Trophoblast cell (in vitro differentiated cells and primary cell): ENCODE results near the gene NCR2.

ENCODE experiments used
- DNase-seq, 2 donors: peaks; one replicate each; pipeline ENCODE4 v3.0.0-alpha.2; 2016
- H2AFZ ChIP-seq: 2 replicates; pipeline ENCODE4 v1.6.1; 2013; ENCODE audit warnings: low read length, moderate library complexity, mild to moderate bottlenecking; ENCODE audit not compliant: insufficient read depth, poor library complexity
- H2AK5ac ChIP-seq: 2 replicates; pipeline ENCODE4 v1.6.1; 2013; ENCODE audit warnings: mild to moderate bottlenecking, low read length
- H2BK120ac ChIP-seq: 2 replicates; pipeline ENCODE4 v1.6.1; 2013; ENCODE audit warnings: low read length, mild to moderate bottlenecking, moderate library complexity; ENCODE audit not compliant: insufficient read depth, poor library complexity
- H2BK12ac ChIP-seq: 2 replicates; pipeline ENCODE4 v1.6.1; 2013; ENCODE audit warnings: mild to moderate bottlenecking, low read length, moderate library complexity
- H2BK5ac ChIP-seq: 2 replicates; pipeline ENCODE4 v1.6.1; 2013; ENCODE audit warnings: low read length, low read depth, moderate library complexity, mild to moderate bottlenecking; ENCODE audit not compliant: poor library complexity
- H3K14ac ChIP-seq: 2 replicates; pipeline ENCODE4 v1.6.1; 2013; ENCODE audit warnings: mild to moderate bottlenecking, low read length
- H3K18ac ChIP-seq: 2 replicates; pipeline ENCODE4 v1.6.1; 2013; ENCODE audit warnings: mild to moderate bottlenecking, low read length
- H3K23ac ChIP-seq: 2 replicates; pipeline ENCODE4 v1.6.1; 2013; ENCODE audit warnings: low read length
- H3K27ac ChIP-seq: 2 replicates; pipeline ENCODE4 v1.5.1; 2013; ENCODE audit warnings: low read depth, mild to moderate bottlenecking, inconsistent platforms, low read length, moderate library complexity
- H3K27me3 ChIP-seq: 2 replicates; pipeline ENCODE4 v1.6.1; 2013; ENCODE audit warnings: inconsistent platforms, mild to moderate bottlenecking, low read length, moderate library complexity; ENCODE audit not compliant: insufficient read depth
- H3K36me3 ChIP-seq, 2 experiments: 1 replicate in 1 of 2; 2 replicates in 1 of 2; pipeline ENCODE4 v1.6.1; 2013; ENCODE audit warnings: low read length in 2 of 2, mild to moderate bottlenecking in 2 of 2, moderate library complexity in 1 of 2; ENCODE audit not compliant: insufficient read depth in 2 of 2, control insufficient read depth in 1 of 2
- H3K4ac ChIP-seq: 2 replicates; pipeline ENCODE4 v1.6.1; 2013; ENCODE audit warnings: low read depth, mild to moderate bottlenecking, low read length, moderate library complexity
- H3K4me1 ChIP-seq, 2 experiments: 1 replicate in 1 of 2; 2 replicates in 1 of 2; pipeline ENCODE4 v1.6.1; 2013; ENCODE audit warnings: low read length in 2 of 2, mild to moderate bottlenecking in 2 of 2, moderate library complexity in 1 of 2; ENCODE audit not compliant: insufficient read depth in 2 of 2, control insufficient read depth in 1 of 2
- H3K4me2 ChIP-seq: 2 replicates; pipeline ENCODE4 v1.6.1; 2013; ENCODE audit warnings: inconsistent platforms, mild to moderate bottlenecking, low read length, moderate library complexity
- H3K4me3 ChIP-seq: 2 replicates; pipeline ENCODE4 v1.5.1; 2013; ENCODE audit warnings: mild to moderate bottlenecking, low read depth, low read length, inconsistent platforms
- H3K79me1 ChIP-seq: one replicate; pipeline ENCODE4 v1.6.1; 2013; ENCODE audit warnings: low read length
- H3K79me2 ChIP-seq: 2 replicates; pipeline ENCODE4 v1.6.1; 2013; ENCODE audit warnings: low read length, mild to moderate bottlenecking; ENCODE audit not compliant: control insufficient read depth, insufficient read depth, poor library complexity
- H3K9ac ChIP-seq: 2 replicates; pipeline ENCODE4 v1.6.1; 2013; ENCODE audit warnings: mild to moderate bottlenecking, low read length
- H3K9me3 ChIP-seq: 2 replicates; pipeline ENCODE4 v1.6.1; 2013; ENCODE audit warnings: low read depth, mild to moderate bottlenecking, control low read depth, inconsistent platforms, low read length; ENCODE audit not compliant: insufficient read depth
- H4K12ac ChIP-seq: 2 replicates; pipeline ENCODE4 v1.6.1; 2013; ENCODE audit warnings: low read depth, mild to moderate bottlenecking, low read length, moderate library complexity
- H4K8ac ChIP-seq: 2 replicates; pipeline ENCODE4 v1.6.1; 2013; ENCODE audit warnings: low read depth, mild to moderate bottlenecking, low read length, moderate library complexity
- H4K91ac ChIP-seq: one replicate; pipeline ENCODE4 v1.6.1; 2013; ENCODE audit warnings: low read depth, mild to moderate bottlenecking, low read length, moderate library complexity
- WGBS: extraction: QIAGEN DNeasy Blood & Tissue Kit; methylation state at CpG from one replicate; pipeline ENCODE4 v1.1.7; 2013; ENCODE audit warnings: missing lambda C conversion rate; ENCODE audit not compliant: insufficient read length, insufficient coverage; ENCODE audit errors: extremely low coverage; 5-methylcytosine and 5-hydroxymethylcytosine counted together

Gene NCR2

DNA sequence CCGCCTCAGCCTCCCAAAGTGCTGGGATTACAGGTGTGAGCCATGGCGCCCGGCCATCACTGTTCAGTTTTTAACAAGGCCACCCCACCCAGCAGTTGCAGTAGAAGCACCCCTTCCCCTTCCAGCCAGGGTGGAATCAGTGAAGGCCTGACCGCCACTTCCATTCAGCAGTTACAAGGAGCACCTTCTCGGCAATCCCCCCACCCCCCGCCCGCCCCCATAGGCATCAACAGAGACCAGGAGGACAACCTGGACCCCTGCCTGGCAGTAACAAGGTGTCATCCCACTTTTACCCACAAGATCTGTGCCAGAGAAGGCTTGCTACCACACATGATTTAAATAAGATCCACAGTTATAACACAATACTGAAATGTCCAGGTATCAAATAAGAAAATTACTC lies 23.1 kb downstream of the NCR2 start:
- H3K4ac ChIP-seq: no peak overlapping the region
- no peak overlapping the region for H2BK12ac ChIP-seq
- H3K23ac ChIP-seq: no peak overlapping the region

DNA sequence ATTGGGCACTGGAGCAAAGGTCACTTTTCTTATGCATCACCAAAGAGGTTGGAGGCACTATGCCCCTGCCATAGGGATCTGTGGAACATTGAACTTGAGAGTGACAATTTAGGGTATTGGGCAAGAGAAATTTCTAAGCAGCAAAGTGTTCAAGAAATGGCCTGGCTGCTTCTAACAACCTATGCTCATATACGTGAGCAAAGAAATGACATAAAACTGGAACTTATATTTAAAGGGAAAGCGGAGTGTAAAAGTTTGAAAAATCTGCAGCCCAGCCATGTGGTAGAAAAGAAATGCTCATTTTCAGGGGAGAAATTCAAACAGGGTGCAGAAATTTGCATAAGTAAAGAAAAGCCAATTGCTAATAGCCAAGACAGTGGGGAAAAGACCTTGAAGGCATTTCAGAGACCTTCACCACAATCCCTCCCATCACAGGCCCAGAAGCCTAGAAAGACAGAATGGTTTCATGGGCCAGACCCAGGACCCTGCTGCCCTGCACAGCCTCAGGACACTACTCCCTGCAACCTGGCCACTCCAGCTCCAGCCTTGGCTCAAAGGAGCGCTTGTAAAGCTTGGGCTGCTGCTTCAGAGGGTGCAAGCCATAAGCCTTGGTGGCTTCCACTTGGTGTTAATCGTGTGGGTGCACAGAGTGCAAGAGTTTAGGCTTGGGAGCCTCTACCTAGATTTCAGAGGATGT lies 24.4 kb downstream of the NCR2 start:
- Histone ChIP-seq H3K4me1 (no peaks in the 10 kb centered on the region), H3K27ac (no peak overlapping the region), H2BK12ac (no peak overlapping the region), H2AFZ (no peak overlapping the region), H4K12ac (no peak overlapping the region), H3K36me3 (no peaks in the 10 kb centered on the region), H3K27me3 (no peaks in the 10 kb centered on the region), H4K8ac (no peak overlapping the region), H3K4ac (no peak overlapping the region), H3K18ac (no peak overlapping the region), H3K79me2 (no peaks in the 10 kb centered on the region), H3K9me3 (peaks cover 5% of the 10 kb centered on the region), H3K14ac (no peak overlapping the region), H3K23ac (no peak overlapping the region), H2AK5ac (no peak overlapping the region), H2BK120ac (no peak overlapping the region), H3K79me1 (no peaks in the 10 kb centered on the region), H2BK5ac (no peak overlapping the region), H4K91ac (no peak overlapping the region), H3K9ac (no peak overlapping the region), H3K4me3 (no peak overlapping the region), H3K4me2 (no peak overlapping the region)
- DNase-seq: no peak
- WGBS: no CpG with 5 or more reads among the region's 4 CpGs

More for the DNA sequence above, 23.1 kb downstream of the NCR2 start:
- Histone ChIP-seq H3K79me2 (no peaks in the 10 kb centered on the region), H3K9ac (no peak overlapping the region), H3K27me3 (no peaks in the 10 kb centered on the region), H2BK120ac (no peak overlapping the region), H3K4me3 (no peak overlapping the region), H4K8ac (no peak overlapping the region), H4K91ac (no peak overlapping the region), H4K12ac (no peak overlapping the region), H3K4me1 (no peaks in the 10 kb centered on the region), H3K27ac (no peak overlapping the region), H3K14ac (no peak overlapping the region), H3K36me3 (no peaks in the 10 kb centered on the region), H3K79me1 (no peaks in the 10 kb centered on the region), H2AFZ (no peak overlapping the region), H2AK5ac (no peak overlapping the region), H2BK5ac (no peak overlapping the region), H3K9me3 (peaks cover 5% of the 10 kb centered on the region), H3K18ac (no peak overlapping the region), H3K4me2 (no peak overlapping the region)
- DNase-seq: no peak
- WGBS: no CpG with 5 or more reads among the region's 7 CpGs

DNA sequence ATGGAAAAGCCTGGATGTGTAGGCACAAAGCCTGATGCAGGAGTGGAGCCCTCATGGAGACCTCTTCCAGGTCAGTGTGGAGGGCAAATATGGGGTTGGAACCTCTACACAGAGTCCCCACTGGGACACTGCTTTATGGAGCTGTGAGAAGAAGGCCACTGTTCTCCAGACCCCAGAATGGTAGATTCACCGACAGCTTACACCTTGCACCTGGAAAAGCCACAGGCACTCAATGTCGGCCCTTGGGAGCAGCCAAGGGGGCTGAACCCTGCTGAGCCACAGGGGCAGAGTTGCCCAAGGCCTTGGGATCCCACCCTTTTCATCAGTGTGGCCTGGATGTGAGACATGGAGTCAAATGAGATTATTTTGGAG lies 24.9 kb downstream of the NCR2 start:
- Histone ChIP-seq H3K18ac (no peak overlapping the region), H4K8ac (no peak overlapping the region), H3K9ac (no peak overlapping the region), H3K27ac (no peak overlapping the region), H2BK12ac (no peak overlapping the region), H2AK5ac (no peak overlapping the region), H3K4me1 (no peaks in the 10 kb centered on the region), H3K79me2 (no peaks in the 10 kb centered on the region), H2BK120ac (no peak overlapping the region), H3K27me3 (no peaks in the 10 kb centered on the region), H3K4me2 (no peak overlapping the region), H2AFZ (no peak overlapping the region), H3K9me3 (peaks cover 5% of the 10 kb centered on the region), H4K91ac (no peak overlapping the region), H3K4me3 (no peak overlapping the region), H3K79me1 (no peaks in the 10 kb centered on the region), H3K4ac (no peak overlapping the region), H3K23ac (no peak overlapping the region), H3K14ac (no peak overlapping the region), H4K12ac (no peak overlapping the region), H3K36me3 (no peaks in the 10 kb centered on the region), H2BK5ac (no peak overlapping the region)
- no peak for DNase-seq
- no CpG with 5 or more reads among the region's 2 CpGs for WGBS

DNA sequence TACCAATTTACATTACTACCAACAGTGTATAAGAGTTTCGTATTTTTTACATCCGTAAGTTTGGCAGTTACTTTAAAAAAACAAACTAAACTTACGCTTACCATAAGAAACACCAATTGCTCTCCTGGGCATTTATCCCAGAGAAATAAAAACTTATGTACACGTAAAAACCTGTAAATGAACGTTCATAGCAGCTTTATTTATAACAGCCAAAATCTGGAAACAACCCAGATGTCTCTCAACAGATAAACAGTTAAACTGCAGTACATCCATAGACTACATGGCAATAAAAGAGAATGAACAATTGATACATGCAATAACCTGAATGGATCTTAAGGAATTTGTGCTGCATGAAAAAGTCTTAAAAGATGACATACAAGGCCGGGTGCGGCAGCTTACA lies 30.7 kb downstream of the NCR2 start:
- WGBS: no CpG with 5 or more reads among the region's 7 CpGs

More for the DNA sequence above, 30.7 kb downstream of the NCR2 start:
- Histone ChIP-seq H4K12ac (no peak overlapping the region), H3K23ac (no peak overlapping the region), H3K79me2 (no peaks in the 10 kb centered on the region), H3K18ac (no peak overlapping the region), H3K79me1 (no peaks in the 10 kb centered on the region), H4K91ac (no peak overlapping the region), H3K27ac (no peak overlapping the region), H2AK5ac (no peak overlapping the region), H3K4me2 (no peak overlapping the region), H3K9me3 (no peaks in the 10 kb centered on the region), H2BK120ac (no peak overlapping the region), H2BK5ac (no peak overlapping the region), H3K4me1 (peaks cover 6 to 8% of the 10 kb centered on the region in 2 experiments), H3K4me3 (no peak overlapping the region), H2AFZ (no peak overlapping the region), H3K27me3 (no peaks in the 10 kb centered on the region), H4K8ac (no peak overlapping the region), H3K9ac (no peak overlapping the region), H2BK12ac (no peak overlapping the region), H3K4ac (no peak overlapping the region), H3K36me3 (no peaks in the 10 kb centered on the region), H3K14ac (no peak overlapping the region)
- DNase-seq: no peak
